OCI-LY1 (cell line): ENCODE results near the gene BIRC5.

Source experiments
- H2AFZ ChIP-seq: fragments of 200-600 bp; sonication (generic), shearing (Covaris generic); 2 replicates; pipeline ENCODE4 v1.6.0; 2014; ENCODE audit warnings: antibody characterized with exemption, mild to moderate bottlenecking, low read length
- H3F3A ChIP-seq: fragments of 200-600 bp; sonication (generic), shearing (Covaris generic); 2 replicates; pipeline ENCODE4 v1.6.0; 2014; ENCODE audit warnings: mild to moderate bottlenecking, antibody characterized with exemption, low read length, moderate library complexity; ENCODE audit not compliant: insufficient read depth
- H3K27ac ChIP-seq: fragments of 200-600 bp; sonication (generic); 2 replicates; pipeline ENCODE4 v1.5.1; 2014; ENCODE audit warnings: low read length, mixed run types, mild to moderate bottlenecking, low read depth; ENCODE audit not compliant: poor library complexity, severe bottlenecking
- H3K27me3 ChIP-seq: fragments of 200-600 bp; sonication (generic); 2 replicates; pipeline ENCODE4 v1.6.0; 2014; ENCODE audit warnings: antibody characterized with exemption, mild to moderate bottlenecking, low read length, moderate library complexity; ENCODE audit not compliant: insufficient read depth
- H3K36me3 ChIP-seq: fragments of 200-600 bp; sonication (generic); 2 replicates; pipeline ENCODE4 v1.6.1; 2014; ENCODE audit warnings: mild to moderate bottlenecking, antibody characterized with exemption, low read length, moderate library complexity, mixed read lengths; ENCODE audit not compliant: insufficient read depth
- H3K4me1 ChIP-seq: fragments of 200-600 bp; sonication (generic); 2 replicates; pipeline ENCODE4 v1.5.1; 2014; ENCODE audit warnings: mild to moderate bottlenecking, low read length, moderate library complexity; ENCODE audit not compliant: insufficient read depth, severe bottlenecking
- H3K4me2 ChIP-seq: fragments of 200-600 bp; sonication (generic), shearing (Covaris generic); 2 replicates; pipeline ENCODE4 v1.6.1; 2014; ENCODE audit warnings: low read length
- H3K4me3 ChIP-seq: fragments of 200-600 bp; sonication (generic); 2 replicates; pipeline ENCODE4 v1.5.1; 2014; ENCODE audit warnings: low read length, low read depth, mild to moderate bottlenecking, mixed read lengths; ENCODE audit not compliant: poor library complexity, severe bottlenecking
- H3K79me2 ChIP-seq: fragments of 200-600 bp; shearing (Covaris generic); 2 replicates; pipeline ENCODE4 v1.6.1; 2016; ENCODE audit warnings: mixed run types, low read length, mixed read lengths; ENCODE audit not compliant: insufficient read depth
- H3K9ac ChIP-seq: fragments of 200-600 bp; sonication (generic), shearing (Covaris generic); 2 replicates; pipeline ENCODE4 v1.6.1; 2014; ENCODE audit warnings: mild to moderate bottlenecking, low read length, mixed read lengths
- H3K9me2 ChIP-seq: fragments of 200-600 bp; sonication (generic), shearing (Covaris generic); 2 replicates; pipeline ENCODE4 v1.6.1; 2014; ENCODE audit warnings: low read depth, mild to moderate bottlenecking, low read length, mixed read lengths
- H3K9me3 ChIP-seq: fragments of 200-600 bp; shearing (Covaris generic); 2 replicates; pipeline ENCODE4 v1.6.1; 2014; ENCODE audit warnings: low read length, mixed read lengths
- H4K20me1 ChIP-seq: fragments of 200-600 bp; sonication (generic), shearing (Covaris generic); 2 replicates; pipeline ENCODE4 v1.6.0; 2016; ENCODE audit warnings: mild to moderate bottlenecking, low read length; ENCODE audit not compliant: insufficient read depth
- EZH2 ChIP-seq: fragments of 200-600 bp; sonication (generic), shearing (Covaris generic); IDR thresholded peaks from 2 replicates; pipeline ENCODE4 v1.8.0; 2017; ENCODE audit warnings: borderline replicate concordance, mixed run types, mild to moderate bottlenecking, antibody characterized with exemption, low read length, moderate library complexity, mixed read lengths
- TF ChIP-seq, protein P1 (sequence below): fragments of 200-600 bp; sonication (generic), shearing (Covaris generic); IDR thresholded peaks from 2 replicates; pipeline ENCODE4 v1.5.1; 2017; ENCODE audit warnings: mild to moderate bottlenecking, antibody characterized with exemption, low read length, moderate library complexity, mixed read lengths

BIRC5 gene

DNA sequence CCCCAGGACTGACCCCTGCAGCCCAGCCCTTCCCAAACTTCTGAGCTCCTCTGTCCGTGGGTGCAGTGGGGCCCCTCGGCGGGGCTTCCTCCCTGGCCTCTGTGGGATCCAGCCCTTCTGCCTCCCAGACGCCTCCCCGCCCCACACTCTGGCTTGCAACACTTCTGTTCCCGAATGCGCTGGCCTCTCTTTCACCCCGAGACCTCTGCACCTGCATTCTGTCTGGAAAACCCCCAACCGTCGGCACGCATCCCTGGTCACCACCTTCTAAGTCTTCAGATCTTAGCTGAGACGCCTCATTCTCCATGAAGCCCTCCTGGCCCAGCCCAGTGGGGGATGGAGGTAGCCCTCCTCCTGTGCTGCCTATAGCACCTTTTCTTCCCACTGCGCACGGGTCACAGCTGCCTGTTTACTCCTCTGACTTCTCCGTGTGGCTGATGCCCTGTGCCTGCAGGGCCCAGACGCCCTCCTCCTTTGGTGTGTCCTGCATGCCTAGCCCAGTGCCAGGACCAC is 43.8 kb downstream of the BIRC5 start:
- Histone ChIP-seq H3K4me3 (no peak overlapping the region), H3K4me2 (no peak overlapping the region), H3K27me3 (peaks cover 12% of the 10 kb centered on the region; the same call in 1 of the 2 replicates), H3K4me1 (peaks cover 12% of the 10 kb centered on the region), H3K9ac (no peak overlapping the region), H3K9me2 (no peaks in the 10 kb centered on the region), H3K9me3 (no peaks in the 10 kb centered on the region), H3K79me2 (no peaks in the 10 kb centered on the region), H3K27ac (no peak overlapping the region), H2AFZ (no peak overlapping the region), H4K20me1 (no peaks in the 10 kb centered on the region), H3F3A (no peaks in the 10 kb centered on the region), H3K36me3 (no peaks in the 10 kb centered on the region)
- TF ChIP-seq, protein P1, sequence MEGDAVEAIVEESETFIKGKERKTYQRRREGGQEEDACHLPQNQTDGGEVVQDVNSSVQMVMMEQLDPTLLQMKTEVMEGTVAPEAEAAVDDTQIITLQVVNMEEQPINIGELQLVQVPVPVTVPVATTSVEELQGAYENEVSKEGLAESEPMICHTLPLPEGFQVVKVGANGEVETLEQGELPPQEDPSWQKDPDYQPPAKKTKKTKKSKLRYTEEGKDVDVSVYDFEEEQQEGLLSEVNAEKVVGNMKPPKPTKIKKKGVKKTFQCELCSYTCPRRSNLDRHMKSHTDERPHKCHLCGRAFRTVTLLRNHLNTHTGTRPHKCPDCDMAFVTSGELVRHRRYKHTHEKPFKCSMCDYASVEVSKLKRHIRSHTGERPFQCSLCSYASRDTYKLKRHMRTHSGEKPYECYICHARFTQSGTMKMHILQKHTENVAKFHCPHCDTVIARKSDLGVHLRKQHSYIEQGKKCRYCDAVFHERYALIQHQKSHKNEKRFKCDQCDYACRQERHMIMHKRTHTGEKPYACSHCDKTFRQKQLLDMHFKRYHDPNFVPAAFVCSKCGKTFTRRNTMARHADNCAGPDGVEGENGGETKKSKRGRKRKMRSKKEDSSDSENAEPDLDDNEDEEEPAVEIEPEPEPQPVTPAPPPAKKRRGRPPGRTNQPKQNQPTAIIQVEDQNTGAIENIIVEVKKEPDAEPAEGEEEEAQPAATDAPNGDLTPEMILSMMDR: no peak
- no peak for TF ChIP-seq EZH2

DNA sequence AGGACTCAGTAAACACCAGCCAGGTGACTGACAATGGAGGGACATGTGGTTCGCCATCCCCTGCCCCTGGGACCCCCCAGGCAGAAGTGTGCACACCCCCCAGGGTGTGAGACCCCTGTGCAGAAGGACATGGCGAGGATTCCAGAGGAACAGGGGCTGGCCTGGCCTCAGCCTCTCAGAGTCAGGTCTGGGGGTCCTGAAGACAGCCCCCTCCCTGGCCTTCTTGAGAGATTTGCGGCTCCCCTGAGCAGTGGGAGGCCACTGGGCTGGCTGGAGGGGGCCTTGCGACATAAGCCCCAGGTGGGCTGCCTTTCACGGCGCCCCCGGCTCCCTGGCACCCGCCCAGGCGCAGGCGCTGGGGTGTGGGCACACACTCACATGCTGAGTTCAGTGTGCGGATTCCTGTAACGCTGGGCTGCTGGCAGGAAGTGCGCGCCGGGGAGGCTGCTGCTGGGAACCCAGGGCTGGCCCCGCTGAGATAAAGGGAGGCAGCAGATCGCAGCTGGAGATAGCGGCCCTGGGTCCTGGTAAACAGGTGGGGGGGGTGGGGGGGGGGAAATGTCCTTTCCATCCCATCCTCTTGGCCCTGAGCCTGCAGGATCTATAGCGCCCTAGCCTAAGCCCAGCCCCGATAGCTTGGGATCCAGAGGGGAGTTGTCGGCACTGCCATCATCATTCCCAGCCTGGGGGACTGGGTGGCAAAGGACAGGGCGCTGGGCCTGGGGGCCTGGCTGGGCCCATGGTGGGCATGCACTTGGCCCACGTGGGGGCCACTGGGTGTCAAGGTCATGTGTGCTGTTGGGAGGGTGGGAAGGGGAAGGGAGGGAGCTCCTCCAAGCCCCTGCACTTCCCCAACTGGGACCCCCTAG is 44.5 kb downstream of the BIRC5 start:
- Histone ChIP-seq H3K36me3 (no peaks in the 10 kb centered on the region), H3K9me2 (no peaks in the 10 kb centered on the region), H3K4me1 (peaks cover 5% of the 10 kb centered on the region), H3K9me3 (no peaks in the 10 kb centered on the region), H2AFZ (no peak overlapping the region), H3F3A (no peaks in the 10 kb centered on the region), H3K4me3 (no peak overlapping the region), H4K20me1 (no peaks in the 10 kb centered on the region), H3K27ac (no peak overlapping the region), H3K9ac (no peak overlapping the region), H3K79me2 (no peaks in the 10 kb centered on the region), H3K27me3 (peaks cover 12% of the 10 kb centered on the region; the same call in 1 of the 2 replicates), H3K4me2 (no peak overlapping the region)
- TF ChIP-seq, protein P1: no peak
- no peak for TF ChIP-seq EZH2

DNA sequence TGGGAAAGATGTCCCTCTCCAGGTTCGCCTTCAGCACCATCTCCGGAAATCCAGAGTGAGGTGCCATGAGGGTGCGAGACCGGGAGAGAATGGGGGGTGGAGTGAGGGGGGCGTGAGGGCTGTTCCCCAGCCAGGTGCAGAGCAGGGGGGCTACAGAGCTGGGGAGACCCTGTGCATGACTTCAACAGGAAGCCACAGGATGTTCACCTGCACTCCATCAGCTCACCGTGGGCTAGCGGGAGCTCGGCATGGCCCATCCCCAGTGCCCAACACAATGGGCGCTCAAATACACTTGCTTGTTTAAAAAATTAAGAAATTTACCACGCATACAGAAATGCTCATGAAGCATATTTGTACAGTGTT is 45.1 kb downstream of the BIRC5 start:
- Histone ChIP-seq H3F3A (no peaks in the 10 kb centered on the region), H3K4me1 (no peaks in the 10 kb centered on the region), H3K4me2 (no peak overlapping the region), H3K36me3 (no peaks in the 10 kb centered on the region), H3K9me3 (no peaks in the 10 kb centered on the region), H3K79me2 (no peaks in the 10 kb centered on the region), H3K27me3 (peaks cover 12% of the 10 kb centered on the region; the same call in 1 of the 2 replicates), H3K4me3 (no peak overlapping the region), H4K20me1 (no peaks in the 10 kb centered on the region), H3K9me2 (no peaks in the 10 kb centered on the region), H3K27ac (no peak overlapping the region), H2AFZ (no peak overlapping the region), H3K9ac (no peak overlapping the region)
- TF ChIP-seq, protein P1: no peak
- no peak for TF ChIP-seq EZH2
